ENCODE measurements around the gene OR2C1. TPM values are rescaled to one million over a fixed set of nuclear protein-coding genes. Genes with fewer than 3 reads are reported as not detected.

Gene OR2C1
- total and polyA plus RNA-seq, 2 donors (not counting 1 experiment from before 2014, with no cell fraction given): 0.17 to 0.31 TPM

- no peaks in the 10 kb centered on the region for H3K9me3 ChIP-seq (ENCODE audit: control insufficient read depth, insufficient read depth, low read depth, low read length)
- H3K9ac ChIP-seq (ENCODE audit: insufficient read depth, low read length): no peak overlapping the region
- no peaks in the 10 kb centered on the region for H3K4me1 ChIP-seq (ENCODE audit: control insufficient read depth, extremely low read depth, insufficient read depth, low read length)
- TF ChIP-seq EZH2 (IDR thresholded peaks at IDR 0.05; ENCODE audit: low read length, missing control alignments) (no peak), CTCF (conservative IDR thresholded peaks at IDR 0.05 in 1 of 2, IDR thresholded peaks at IDR 0.05 in 1 of 2; ENCODE audit: low read depth in 1 of 2, low read length in 2 of 2) (no peak)
- no peaks in the 10 kb centered on the region for H3K27me3 ChIP-seq (ENCODE audit: control insufficient read depth, insufficient read depth, low read length)
- no peaks in the 10 kb centered on the region for H3K79me2 ChIP-seq (ENCODE audit: control insufficient read depth, insufficient read depth, low read length)
- DNase-seq (ENCODE audit: low read depth in 2 of 2): no peak
- H3K36me3 ChIP-seq (ENCODE audit: control insufficient read depth, insufficient read depth, low read length): no peaks in the 10 kb centered on the region
- H3K27ac ChIP-seq (ENCODE audit: insufficient read depth, low read length): no peak overlapping the region
- H3K4me2 ChIP-seq (ENCODE audit: extremely low read depth, insufficient read depth, low read length): no peak overlapping the region
- H3K4me3 ChIP-seq (replicated peaks in 1 of 4; ENCODE audit: control extremely low read depth in 1 of 4, insufficient read depth in 1 of 4, low read depth in 3 of 4, low read length in 4 of 4): no peak overlapping the region
- no peak overlapping the region for H2AFZ ChIP-seq (ENCODE audit: low read length)
- no peaks in the 10 kb centered on the region for H4K20me1 ChIP-seq (ENCODE audit: control insufficient read depth, extremely low read depth, insufficient read depth, low read length)
Observed at GRCh38 chr16:3328104-3328503, 27.6 kb upstream of the OR2C1 start.

DNA sequence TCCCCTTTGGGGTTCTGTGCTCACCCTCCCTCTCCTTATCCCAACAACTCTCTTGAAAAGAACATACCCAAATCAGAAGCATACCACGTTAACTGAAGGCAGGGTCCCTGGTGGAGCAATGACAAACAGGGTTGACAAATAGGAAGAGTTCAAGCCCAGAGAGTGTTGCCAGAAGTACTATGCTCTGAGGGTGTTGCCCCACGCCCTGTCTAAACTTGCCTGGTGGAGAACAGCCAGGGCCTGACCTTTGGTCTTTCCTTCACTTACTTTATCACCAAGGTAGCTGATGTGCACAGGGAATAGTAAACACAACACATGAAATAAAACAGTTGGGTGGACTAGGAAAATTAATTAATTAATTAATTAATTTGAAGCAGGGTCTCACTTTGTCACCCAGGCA, 27.0 kb upstream of the OR2C1 start:
- no peaks in the 10 kb centered on the region for H3K79me2 ChIP-seq (ENCODE audit: control insufficient read depth, insufficient read depth, low read length)
- no peak overlapping the region for H3K4me3 ChIP-seq (replicated peaks in 1 of 4; ENCODE audit: control extremely low read depth in 1 of 4, insufficient read depth in 1 of 4, low read depth in 3 of 4, low read length in 4 of 4)
- no peaks in the 10 kb centered on the region for H4K20me1 ChIP-seq (ENCODE audit: control insufficient read depth, extremely low read depth, insufficient read depth, low read length)
- H3K4me1 ChIP-seq (ENCODE audit: control insufficient read depth, extremely low read depth, insufficient read depth, low read length): no peaks in the 10 kb centered on the region
- TF ChIP-seq CTCF (conservative IDR thresholded peaks at IDR 0.05 in 1 of 2, IDR thresholded peaks at IDR 0.05 in 1 of 2; ENCODE audit: low read depth in 1 of 2, low read length in 2 of 2) (no peak), EZH2 (IDR thresholded peaks at IDR 0.05; ENCODE audit: low read length, missing control alignments) (no peak)
- no peak overlapping the region for H2AFZ ChIP-seq (ENCODE audit: low read length)
- no peak overlapping the region for H3K9ac ChIP-seq (ENCODE audit: insufficient read depth, low read length)
- no peak for DNase-seq (ENCODE audit: low read depth in 2 of 2)
- no peaks in the 10 kb centered on the region for H3K27me3 ChIP-seq (ENCODE audit: control insufficient read depth, insufficient read depth, low read length)
- no peak overlapping the region for H3K4me2 ChIP-seq (ENCODE audit: extremely low read depth, insufficient read depth, low read length)
- no peak overlapping the region for H3K27ac ChIP-seq (ENCODE audit: insufficient read depth, low read length)
- no peaks in the 10 kb centered on the region for H3K36me3 ChIP-seq (ENCODE audit: control insufficient read depth, insufficient read depth, low read length)
- no peaks in the 10 kb centered on the region for H3K9me3 ChIP-seq (ENCODE audit: control insufficient read depth, insufficient read depth, low read depth, low read length)

DNA sequence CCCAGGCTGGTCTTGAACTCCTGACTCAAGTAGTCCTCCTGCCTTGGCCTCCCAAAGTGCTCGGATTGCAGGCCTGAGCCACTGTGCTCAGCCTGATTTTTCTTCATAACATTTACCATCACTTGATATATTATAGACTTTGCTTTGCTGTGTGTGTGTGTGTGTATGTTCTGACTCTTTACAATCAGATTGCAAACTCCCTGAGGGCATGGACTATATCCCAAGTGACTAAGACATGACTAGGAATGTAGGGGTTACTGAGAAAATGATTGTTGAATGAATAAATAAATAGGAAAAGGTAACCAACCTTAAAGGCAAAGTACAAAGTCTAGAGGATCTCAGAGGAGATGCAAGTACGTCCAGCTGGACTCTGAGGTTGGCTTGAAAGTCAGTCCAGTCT, 9.6 kb upstream of the OR2C1 start:
- Histone ChIP-seq H3K4me3 (replicated peaks in 1 of 4; ENCODE audit: control extremely low read depth in 1 of 4, insufficient read depth in 1 of 4, low read depth in 3 of 4, low read length in 4 of 4) (no peak overlapping the region), H4K20me1 (ENCODE audit: control insufficient read depth, extremely low read depth, insufficient read depth, low read length) (no peaks in the 10 kb centered on the region), H3K27me3 (ENCODE audit: control insufficient read depth, insufficient read depth, low read length) (no peaks in the 10 kb centered on the region), H3K79me2 (ENCODE audit: control insufficient read depth, insufficient read depth, low read length) (no peaks in the 10 kb centered on the region), H3K36me3 (ENCODE audit: control insufficient read depth, insufficient read depth, low read length) (no peaks in the 10 kb centered on the region), H3K9me3 (ENCODE audit: control insufficient read depth, insufficient read depth, low read depth, low read length) (no peaks in the 10 kb centered on the region), H3K9ac (ENCODE audit: insufficient read depth, low read length) (no peak overlapping the region), H3K27ac (ENCODE audit: insufficient read depth, low read length) (no peak overlapping the region), H3K4me2 (ENCODE audit: extremely low read depth, insufficient read depth, low read length) (no peak overlapping the region), H2AFZ (ENCODE audit: low read length) (no peak overlapping the region), H3K4me1 (ENCODE audit: control insufficient read depth, extremely low read depth, insufficient read depth, low read length) (no peaks in the 10 kb centered on the region)
- no peak for TF ChIP-seq EZH2 (IDR thresholded peaks at IDR 0.05; ENCODE audit: low read length, missing control alignments)
- no peak for TF ChIP-seq CTCF (conservative IDR thresholded peaks at IDR 0.05 in 1 of 2, IDR thresholded peaks at IDR 0.05 in 1 of 2; ENCODE audit: low read depth in 1 of 2, low read length in 2 of 2)
- no peak for DNase-seq (ENCODE audit: low read depth in 2 of 2)

Data from fibroblast of lung (primary cell).